K562 (cell line): ENCODE measurements around the gene TLX2. TPM values are rescaled to one million over a fixed set of nuclear protein-coding genes. Genes with fewer than 3 reads are reported as not detected.

Experiments
- ARHGAP35 ChIP-seq: fragments of 450-650 bp; IDR thresholded peaks from 2 replicates; pipeline ENCODE4 v1.6.1; 2018; ENCODE audit not compliant: partially characterized antibody
- FOXA3 ChIP-seq, 2 experiments: fragments of 450-650 bp in 1 of 2; sonication (generic) in 1 of 2; formaldehyde crosslinking; IDR thresholded peaks in 1 of 2; conservative IDR thresholded peaks in 1 of 2; 2 replicates each; pipeline versions ENCODE4 v1.4.0 to v1.8.0; 2020 to 2022; ENCODE audit warnings: mild to moderate bottlenecking in 2 of 2, missing genetic modification reagents in 1 of 2
- GABPB1 ChIP-seq: sonication (generic); formaldehyde crosslinking; IDR thresholded peaks from 2 replicates; pipeline ENCODE4 v1.8.0; 2022; ENCODE audit warnings: mild to moderate bottlenecking, missing genetic modification reagents
- GATAD2B ChIP-seq: fragments of 450-650 bp; IDR thresholded peaks from 2 replicates; pipeline ENCODE4 v1.6.1; 2017; ENCODE audit warnings: mild to moderate bottlenecking, borderline replicate concordance
- MAFG ChIP-seq: fragments of 450-650 bp; conservative IDR thresholded peaks from 2 replicates; pipeline ENCODE4 v1.6.1; 2016; ENCODE audit warnings: missing genetic modification characterization, missing compliant biosample characterization
- MCM7 ChIP-seq, 2 experiments: fragments of 450-650 bp; IDR thresholded peaks; 2 replicates each; pipeline ENCODE4 v1.6.1; 2016 to 2018
- MTA1 ChIP-seq: fragments of 450-650 bp; IDR thresholded peaks from 2 replicates; pipeline ENCODE4 v1.6.1; 2017; ENCODE audit warnings: borderline replicate concordance
- NR2F6 ChIP-seq: fragments of 450-650 bp; formaldehyde crosslinking; IDR thresholded peaks from 2 replicates; pipeline ENCODE4 v1.4.0; 2020; ENCODE audit warnings: mild to moderate bottlenecking
- PKNOX1 ChIP-seq: fragments of 450-650 bp; IDR thresholded peaks from 2 replicates; pipeline ENCODE4 v1.6.1; 2016
- PRMT5 ChIP-seq: sonication (generic); formaldehyde crosslinking; IDR thresholded peaks from 2 replicates; pipeline ENCODE4 v1.5.0; 2020; ENCODE audit warnings: missing genetic modification reagents
- STAT5B ChIP-seq: fragments of 250-450 bp; sonication (Bioruptor Pico); IDR thresholded peaks from 2 replicates; pipeline ENCODE4 v1.8.0; 2021; ENCODE audit warnings: mild to moderate bottlenecking, inconsistent platforms
- TSHZ1 ChIP-seq: fragments of 250-450 bp; sonication (Bioruptor Pico); IDR thresholded peaks from 2 replicates; pipeline ENCODE4 v1.4.0; 2020; ENCODE audit warnings: mild to moderate bottlenecking, moderate library complexity
- YBX1 ChIP-seq: fragments of 450-650 bp; IDR thresholded peaks from 2 replicates; pipeline ENCODE4 v1.7.1; 2016; ENCODE audit warnings: mild to moderate bottlenecking
- ZBTB17 ChIP-seq: fragments of 450-650 bp; formaldehyde crosslinking; IDR thresholded peaks from 2 replicates; pipeline ENCODE4 v1.4.0; 2020; ENCODE audit warnings: mild to moderate bottlenecking
- ZNF644 ChIP-seq: fragments of 200-800 bp; sonication (Bioruptor generic); IDR thresholded peaks from 2 replicates; pipeline ENCODE4 v1.6.1; 2016; ENCODE audit warnings: low read depth, missing genetic modification characterization, missing compliant biosample characterization
- ZNF780A ChIP-seq: fragments of 250-450 bp; sonication (Bioruptor Pico); IDR thresholded peaks from 2 replicates; pipeline ENCODE4 v1.5.0; 2021; ENCODE audit warnings: mild to moderate bottlenecking
- polyA plus RNA-seq, 8 experiments: library from polyadenylated mRNA; depleted of rRNA in 4 of 8; stranded (reverse) in 5 of 8; unstranded in 3 of 8; fragments of >200 nt; fragmentation: Nextera tagmentation in 2 of 8; fragmentation: Illumina TruSeq in 1 of 8; extraction: Ambion mirVana in 2 of 8; extraction: Trizol in 1 of 8; gene quantifications; 2 replicates each; pipeline versions ENCODE4 v1.2.1 to v1.2.3, GENCODE V29; 2011 to 2014; ENCODE audit warnings: inconsistent platforms in 1 of 8, missing spikeins in 1 of 8
- total RNA-seq, 7 experiments: library from RNA; depleted of rRNA in 6 of 7; stranded (reverse); fragments of >200 nt in 6 of 7; fragmentation: Illumina TruSeq in 2 of 7; extraction: Trizol in 2 of 7; gene quantifications; 2 replicates each; pipeline versions ENCODE4 v1.2.1 to v1.2.3, GENCODE V29; 2011 to 2021; ENCODE audit warnings: low replicate concordance in 1 of 7
- TF ChIP-seq, protein P1 (sequence below): fragments of 450-650 bp; IDR thresholded peaks from 2 replicates; pipeline ENCODE4 v1.6.1; 2016; ENCODE audit warnings: antibody characterized with exemption
- TF ChIP-seq, protein P2 (sequence below): fragments of 450-650 bp; IDR thresholded peaks from 2 replicates; pipeline ENCODE4 v1.6.1; 2018; ENCODE audit not compliant: partially characterized antibody

The TLX2 gene
- total and polyA plus RNA-seq, 9 of the 15 experiments (the other 6 are each of a cell fraction or from before 2014, with no cell fraction given) = not detected

GRCh38 chr2:74472086-74472944, 41.9 kb upstream of the TLX2 start, which contains the start of gene MRPL53 (continued):
- TF ChIP-seq MAFG (tag) = no peak
- no peak for TF ChIP-seq TSHZ1 (CRISPR knock-in tag)
- no peak for TF ChIP-seq FOXA3 (CRISPR knock-in tag; conservative IDR thresholded peaks at IDR 0.05 in 1 of 2, IDR thresholded peaks at IDR 0.05 in 1 of 2)
- no peak for TF ChIP-seq YBX1
- TF ChIP-seq MCM7 (IDR thresholded peaks at IDR 0.05) = no peak
- no peak for TF ChIP-seq STAT5B
- TF ChIP-seq NR2F6 (CRISPR knock-in tag) = no peak
- TF ChIP-seq ZNF644 (tag) = peak; percentile 89
- no peak for TF ChIP-seq ZNF780A (CRISPR knock-in tag)
- no peak for TF ChIP-seq PRMT5 (CRISPR knock-in tag)
- no peak for TF ChIP-seq MTA1
- TF ChIP-seq GABPB1 (CRISPR knock-in tag) = peak; percentile 100
- no peak for TF ChIP-seq ARHGAP35
- no peak for TF ChIP-seq GATAD2B
- TF ChIP-seq, protein P1, sequence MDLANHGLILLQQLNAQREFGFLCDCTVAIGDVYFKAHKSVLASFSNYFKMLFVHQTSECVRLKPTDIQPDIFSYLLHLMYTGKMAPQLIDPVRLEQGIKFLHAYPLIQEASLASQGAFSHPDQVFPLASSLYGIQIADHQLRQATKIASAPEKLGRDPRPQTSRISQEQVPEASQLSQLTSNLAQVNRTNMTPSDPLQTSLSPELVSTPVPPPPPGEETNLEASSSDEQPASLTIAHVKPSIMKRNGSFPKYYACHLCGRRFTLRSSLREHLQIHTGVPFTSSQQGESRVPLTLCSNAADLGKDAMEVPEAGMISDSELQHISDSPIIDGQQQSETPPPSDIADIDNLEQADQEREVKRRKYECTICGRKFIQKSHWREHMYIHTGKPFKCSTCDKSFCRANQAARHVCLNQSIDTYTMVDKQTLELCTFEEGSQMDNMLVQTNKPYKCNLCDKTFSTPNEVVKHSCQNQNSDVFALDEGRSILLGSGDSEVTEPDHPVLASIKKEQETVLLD = no peak
- peak; percentile 90 for TF ChIP-seq ZBTB17
- TF ChIP-seq, protein P2, sequence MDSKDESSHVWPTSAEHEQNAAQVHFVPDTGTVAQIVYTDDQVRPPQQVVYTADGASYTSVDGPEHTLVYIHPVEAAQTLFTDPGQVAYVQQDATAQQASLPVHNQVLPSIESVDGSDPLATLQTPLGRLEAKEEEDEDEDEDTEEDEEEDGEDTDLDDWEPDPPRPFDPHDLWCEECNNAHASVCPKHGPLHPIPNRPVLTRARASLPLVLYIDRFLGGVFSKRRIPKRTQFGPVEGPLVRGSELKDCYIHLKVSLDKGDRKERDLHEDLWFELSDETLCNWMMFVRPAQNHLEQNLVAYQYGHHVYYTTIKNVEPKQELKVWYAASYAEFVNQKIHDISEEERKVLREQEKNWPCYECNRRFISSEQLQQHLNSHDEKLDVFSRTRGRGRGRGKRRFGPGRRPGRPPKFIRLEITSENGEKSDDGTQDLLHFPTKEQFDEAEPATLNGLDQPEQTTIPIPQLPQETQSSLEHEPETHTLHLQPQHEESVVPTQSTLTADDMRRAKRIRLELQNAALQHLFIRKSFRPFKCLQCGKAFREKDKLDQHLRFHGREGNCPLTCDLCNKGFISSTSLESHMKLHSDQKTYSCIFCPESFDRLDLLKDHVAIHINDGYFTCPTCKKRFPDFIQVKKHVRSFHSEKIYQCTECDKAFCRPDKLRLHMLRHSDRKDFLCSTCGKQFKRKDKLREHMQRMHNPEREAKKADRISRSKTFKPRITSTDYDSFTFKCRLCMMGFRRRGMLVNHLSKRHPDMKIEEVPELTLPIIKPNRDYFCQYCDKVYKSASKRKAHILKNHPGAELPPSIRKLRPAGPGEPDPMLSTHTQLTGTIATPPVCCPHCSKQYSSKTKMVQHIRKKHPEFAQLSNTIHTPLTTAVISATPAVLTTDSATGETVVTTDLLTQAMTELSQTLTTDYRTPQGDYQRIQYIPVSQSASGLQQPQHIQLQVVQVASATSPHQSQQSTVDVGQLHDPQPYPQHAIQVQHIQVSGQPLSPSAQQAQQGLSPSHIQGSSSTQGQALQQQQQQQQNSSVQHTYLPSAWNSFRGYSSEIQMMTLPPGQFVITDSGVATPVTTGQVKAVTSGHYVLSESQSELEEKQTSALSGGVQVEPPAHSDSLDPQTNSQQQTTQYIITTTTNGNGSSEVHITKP = peak; percentile 13
- TF ChIP-seq PKNOX1 = peak; percentile 79
